Activated T-cell treated with anti-CD3 and anti-CD28 coated beads for 4 hours (primary cell): ENCODE results near the gene MS4A15.
"Not testable (repeated sequence)": the region's sequence is repeated elsewhere in the genome, so short reads cannot be mapped to it uniquely, and the experiment has no call there.

Experiments used
- DNase-seq: peaks from one replicate; pipeline ENCODE4 v3.0.0-alpha.2; 2020

The MS4A15 gene, protein sequence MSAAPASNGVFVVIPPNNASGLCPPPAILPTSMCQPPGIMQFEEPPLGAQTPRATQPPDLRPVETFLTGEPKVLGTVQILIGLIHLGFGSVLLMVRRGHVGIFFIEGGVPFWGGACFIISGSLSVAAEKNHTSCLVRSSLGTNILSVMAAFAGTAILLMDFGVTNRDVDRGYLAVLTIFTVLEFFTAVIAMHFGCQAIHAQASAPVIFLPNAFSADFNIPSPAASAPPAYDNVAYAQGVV

GRCh38 chr11:60756307-60757032 lies at the start of gene MS4A15:
TSS of gene MS4A15 (plus strand) at chr11:60756867. CDS start at chr11:60763734, 6,867 bp downstream.
- no peak for DNase-seq

GRCh38 chr11:60706931-60707330 lies 49.7 kb upstream of the MS4A15 start:
- no peak for DNase-seq

DNA sequence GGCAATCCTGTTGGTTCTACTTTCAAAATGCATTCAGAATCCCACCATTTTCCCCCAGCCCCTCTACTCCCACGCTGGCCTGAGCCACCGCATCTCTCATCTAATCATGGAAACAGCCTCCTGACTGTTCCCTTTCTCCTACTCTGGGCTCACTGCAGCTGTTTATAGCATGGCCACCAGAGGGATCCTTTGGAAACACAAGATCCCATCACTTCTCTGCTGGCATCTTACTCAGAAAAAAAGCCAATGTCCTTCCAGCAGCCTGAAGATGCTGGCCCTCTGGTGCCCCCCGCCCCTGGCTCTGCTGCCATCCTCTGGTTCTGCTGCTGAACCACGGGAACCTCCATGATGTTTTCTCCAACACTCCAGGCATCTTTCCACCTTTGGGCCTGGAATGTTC lies 46.2 kb upstream of the MS4A15 start:
- no peak for DNase-seq

GRCh38 chr11:60711276-60711675 lies 45.4 kb upstream of the MS4A15 start:
- no peak for DNase-seq

GRCh38 chr11:60713423-60713822 lies 43.2 kb upstream of the MS4A15 start:
- DNase-seq: not testable (repeated sequence)

DNA sequence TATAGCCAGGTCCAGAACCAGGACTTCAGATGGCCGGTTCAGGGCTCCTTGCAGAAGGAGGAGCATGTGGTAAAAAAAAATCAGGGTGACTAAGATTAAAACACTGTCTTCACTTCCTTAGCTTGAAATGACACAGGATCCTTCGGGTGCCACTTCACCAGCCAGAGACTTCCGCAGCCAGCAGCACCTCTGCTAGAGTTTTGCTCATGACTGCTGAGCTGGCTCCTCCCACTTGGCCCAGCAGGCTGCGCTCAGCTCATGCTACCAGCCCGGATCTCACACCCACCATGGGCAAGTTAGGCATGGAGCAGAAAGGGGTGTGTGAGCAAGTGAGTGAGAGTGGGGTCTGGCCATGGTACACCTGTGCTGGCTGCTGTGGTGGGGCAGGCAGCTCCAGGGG lies 38.7 kb upstream of the MS4A15 start:
- no peak for DNase-seq

GRCh38 chr11:60718524-60719316 lies 37.9 kb upstream of the MS4A15 start:
- DNase-seq: no peak

GRCh38 chr11:60719391-60719790 lies 37.3 kb upstream of the MS4A15 start:
- DNase-seq: no peak

- DNase-seq: no peak
Measured at GRCh38 chr11:60720460-60720859, 36.2 kb upstream of the MS4A15 start.

GRCh38 chr11:60724420-60724819 lies 32.2 kb upstream of the MS4A15 start, which contains the start of gene MS4A18:
TSS of gene MS4A18 (plus strand) at chr11:60724720.
- DNase-seq: no peak

GRCh38 chr11:60725592-60725991 lies 31.1 kb upstream of the MS4A15 start:
- no peak for DNase-seq

GRCh38 chr11:60731586-60731985 lies 25.1 kb upstream of the MS4A15 start:
- no peak for DNase-seq

- DNase-seq: no peak
Measured at GRCh38 chr11:60734279-60734678, 22.4 kb upstream of the MS4A15 start.

GRCh38 chr11:60739114-60739513 lies 17.6 kb upstream of the MS4A15 start:
- no peak for DNase-seq

- DNase-seq: no peak
Measured at GRCh38 chr11:60740573-60740972, 16.1 kb upstream of the MS4A15 start.

- DNase-seq: no peak
Measured at GRCh38 chr11:60741421-60741820, 15.2 kb upstream of the MS4A15 start.

GRCh38 chr11:60743058-60743457 lies 13.6 kb upstream of the MS4A15 start:
- no peak for DNase-seq

DNA sequence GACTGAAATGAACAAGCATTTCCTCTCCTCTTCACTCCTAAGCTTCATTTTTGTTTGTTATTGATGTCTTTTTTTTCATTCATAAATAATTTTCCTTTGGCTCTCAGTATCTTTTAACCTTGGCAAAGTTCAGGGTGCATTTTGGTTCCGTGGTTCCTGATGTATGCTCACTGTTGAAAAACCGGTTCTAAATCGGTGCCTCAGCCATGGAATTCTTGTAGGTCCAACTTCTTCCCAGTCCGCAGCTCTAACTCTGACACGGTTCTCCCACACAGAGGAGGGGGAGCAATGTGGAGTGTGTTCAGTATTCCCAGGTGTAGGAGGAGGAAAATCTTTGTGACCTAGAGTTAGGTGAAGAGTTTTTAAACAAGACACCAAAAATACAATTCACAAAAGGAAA lies 12.6 kb upstream of the MS4A15 start:
- no peak for DNase-seq

- DNase-seq: no peak
Measured at GRCh38 chr11:60747359-60747873, 9.3 kb upstream of the MS4A15 start.

GRCh38 chr11:60748225-60748624 lies 8.4 kb upstream of the MS4A15 start:
- DNase-seq: no peak

GRCh38 chr11:60748821-60749220 lies 7.8 kb upstream of the MS4A15 start:
- no peak for DNase-seq

- DNase-seq: no peak
Measured at GRCh38 chr11:60750911-60751310, 5.8 kb upstream of the MS4A15 start.

DNA sequence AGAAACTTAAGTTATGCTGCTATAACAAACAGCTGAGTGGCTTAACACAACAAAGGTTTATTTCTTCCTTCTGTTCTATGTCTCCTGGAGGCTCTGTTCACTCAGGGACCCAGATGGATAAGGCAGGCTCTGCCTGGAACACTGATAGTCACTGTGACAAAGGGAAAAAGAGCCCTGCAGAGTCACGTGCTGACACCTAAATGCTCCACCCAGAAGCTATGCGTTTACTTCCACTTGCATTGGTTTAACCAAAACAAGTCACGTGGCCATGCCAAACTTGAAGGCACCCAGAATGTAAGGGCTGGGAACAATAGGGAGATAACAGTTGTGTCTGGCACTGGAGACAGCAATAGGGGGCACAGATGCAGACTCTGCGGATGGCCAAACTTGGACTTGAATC lies 3.4 kb upstream of the MS4A15 start:
- no peak for DNase-seq

GRCh38 chr11:60754887-60755286 lies 1.8 kb upstream of the MS4A15 start:
- no peak for DNase-seq
